ENCODE measurements around the gene BMP6.

The BMP6 gene

DNA sequence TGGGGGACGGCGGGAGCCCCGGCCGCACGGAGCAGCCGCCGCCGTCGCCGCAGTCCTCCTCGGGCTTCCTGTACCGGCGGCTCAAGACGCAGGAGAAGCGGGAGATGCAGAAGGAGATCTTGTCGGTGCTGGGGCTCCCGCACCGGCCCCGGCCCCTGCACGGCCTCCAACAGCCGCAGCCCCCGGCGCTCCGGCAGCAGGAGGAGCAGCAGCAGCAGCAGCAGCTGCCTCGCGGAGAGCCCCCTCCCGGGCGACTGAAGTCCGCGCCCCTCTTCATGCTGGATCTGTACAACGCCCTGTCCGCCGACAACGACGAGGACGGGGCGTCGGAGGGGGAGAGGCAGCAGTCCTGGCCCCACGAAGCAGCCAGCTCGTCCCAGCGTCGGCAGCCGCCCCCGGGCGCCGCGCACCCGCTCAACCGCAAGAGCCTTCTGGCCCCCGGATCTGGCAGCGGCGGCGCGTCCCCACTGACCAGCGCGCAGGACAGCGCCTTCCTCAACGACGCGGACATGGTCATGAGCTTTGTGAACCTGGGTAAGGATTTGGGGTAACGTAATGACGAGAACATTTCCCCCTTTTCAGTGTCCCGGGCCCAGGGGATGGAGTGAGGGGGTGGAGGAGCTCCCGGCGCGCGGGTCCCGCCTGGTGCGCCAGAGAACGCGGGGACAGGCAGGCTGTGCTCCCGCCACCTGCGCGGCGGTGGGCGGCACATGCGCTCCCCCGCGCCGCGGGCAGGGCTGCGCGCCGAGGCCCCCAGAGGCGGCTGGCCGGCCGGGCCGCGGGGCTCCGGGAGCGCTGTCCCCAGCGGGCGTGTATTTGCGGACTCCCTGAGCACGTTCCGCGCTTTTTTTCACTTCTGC lies 1.4 kb downstream of the BMP6 start:
- TF ChIP-seq, protein P1, sequence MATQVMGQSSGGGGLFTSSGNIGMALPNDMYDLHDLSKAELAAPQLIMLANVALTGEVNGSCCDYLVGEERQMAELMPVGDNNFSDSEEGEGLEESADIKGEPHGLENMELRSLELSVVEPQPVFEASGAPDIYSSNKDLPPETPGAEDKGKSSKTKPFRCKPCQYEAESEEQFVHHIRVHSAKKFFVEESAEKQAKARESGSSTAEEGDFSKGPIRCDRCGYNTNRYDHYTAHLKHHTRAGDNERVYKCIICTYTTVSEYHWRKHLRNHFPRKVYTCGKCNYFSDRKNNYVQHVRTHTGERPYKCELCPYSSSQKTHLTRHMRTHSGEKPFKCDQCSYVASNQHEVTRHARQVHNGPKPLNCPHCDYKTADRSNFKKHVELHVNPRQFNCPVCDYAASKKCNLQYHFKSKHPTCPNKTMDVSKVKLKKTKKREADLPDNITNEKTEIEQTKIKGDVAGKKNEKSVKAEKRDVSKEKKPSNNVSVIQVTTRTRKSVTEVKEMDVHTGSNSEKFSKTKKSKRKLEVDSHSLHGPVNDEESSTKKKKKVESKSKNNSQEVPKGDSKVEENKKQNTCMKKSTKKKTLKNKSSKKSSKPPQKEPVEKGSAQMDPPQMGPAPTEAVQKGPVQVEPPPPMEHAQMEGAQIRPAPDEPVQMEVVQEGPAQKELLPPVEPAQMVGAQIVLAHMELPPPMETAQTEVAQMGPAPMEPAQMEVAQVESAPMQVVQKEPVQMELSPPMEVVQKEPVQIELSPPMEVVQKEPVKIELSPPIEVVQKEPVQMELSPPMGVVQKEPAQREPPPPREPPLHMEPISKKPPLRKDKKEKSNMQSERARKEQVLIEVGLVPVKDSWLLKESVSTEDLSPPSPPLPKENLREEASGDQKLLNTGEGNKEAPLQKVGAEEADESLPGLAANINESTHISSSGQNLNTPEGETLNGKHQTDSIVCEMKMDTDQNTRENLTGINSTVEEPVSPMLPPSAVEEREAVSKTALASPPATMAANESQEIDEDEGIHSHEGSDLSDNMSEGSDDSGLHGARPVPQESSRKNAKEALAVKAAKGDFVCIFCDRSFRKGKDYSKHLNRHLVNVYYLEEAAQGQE (IDR thresholded peaks at IDR 0.05; ENCODE audit: insufficient read depth in 1 of 2, low read depth in 2 of 2, low read length in 2 of 2) = no peak
- TF ChIP-seq FOXP2 (optimal IDR thresholded peaks at IDR 0.05; ENCODE audit: borderline replicate concordance, extremely low read depth, extremely low read length, insufficient read depth) = no peak
- no peak for TF ChIP-seq POLR2AphosphoS5 (IDR thresholded peaks at IDR 0.05; ENCODE audit: low read depth, low read length)
- TF ChIP-seq SIN3A (IDR thresholded peaks at IDR 0.05; ENCODE audit: borderline replicate concordance, insufficient read depth, low read length) = no peak
- no peak for TF ChIP-seq TAF1 (IDR thresholded peaks at IDR 0.05; ENCODE audit: borderline replicate concordance, insufficient read depth, low read length)

DNA sequence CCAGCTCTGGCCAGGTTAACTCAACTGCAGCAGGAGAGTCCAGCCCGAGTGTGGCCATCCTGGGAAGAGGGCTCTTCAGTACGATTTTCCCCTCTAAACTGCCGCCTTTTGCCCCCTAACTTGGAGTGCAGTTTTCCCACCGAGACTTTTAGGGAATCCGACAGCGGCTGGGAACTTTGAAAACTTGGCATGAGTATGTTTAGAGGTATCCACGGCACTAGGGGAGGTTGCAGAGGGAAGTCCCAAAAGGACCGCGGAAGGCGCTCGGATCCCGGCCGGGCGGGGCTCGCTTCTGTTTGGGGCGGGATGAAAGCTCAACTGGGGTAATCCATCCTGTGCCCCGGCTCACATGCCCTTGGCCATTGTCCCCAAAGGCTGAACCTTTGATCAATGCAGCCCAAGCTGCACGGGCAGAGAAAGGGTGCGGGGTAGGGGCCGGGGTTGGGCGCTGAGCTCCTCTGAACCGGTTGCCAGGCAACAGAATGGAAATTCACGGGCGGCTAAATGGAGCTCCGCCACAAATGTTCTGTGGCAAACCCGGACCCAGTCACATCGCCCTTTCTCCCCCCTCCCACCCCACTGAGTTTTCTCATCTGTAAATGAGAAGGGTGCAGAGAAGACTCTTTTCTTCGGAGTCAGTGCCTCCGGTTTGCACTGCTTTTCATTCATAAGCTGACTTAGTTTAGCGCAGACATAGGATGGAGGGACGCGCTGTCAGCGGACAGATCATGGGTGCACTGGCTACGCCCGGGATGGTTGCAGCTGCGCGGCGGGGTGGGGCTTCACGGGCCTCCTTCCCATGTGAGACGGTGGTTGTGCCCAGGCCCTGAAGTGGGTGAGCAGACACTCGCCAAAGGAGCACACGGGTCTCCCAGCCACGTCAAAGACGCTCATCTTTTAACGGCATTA lies 2.3 kb downstream of the BMP6 start:
- TF ChIP-seq TAF1 (IDR thresholded peaks at IDR 0.05; ENCODE audit: borderline replicate concordance, insufficient read depth, low read length) (no peak), POLR2AphosphoS5 (IDR thresholded peaks at IDR 0.05; ENCODE audit: low read depth, low read length) (no peak), FOXP2 (optimal IDR thresholded peaks at IDR 0.05; ENCODE audit: borderline replicate concordance, extremely low read depth, extremely low read length, insufficient read depth) (no peak), SIN3A (IDR thresholded peaks at IDR 0.05; ENCODE audit: borderline replicate concordance, insufficient read depth, low read length) (no peak)
- TF ChIP-seq, protein P1 (IDR thresholded peaks at IDR 0.05; ENCODE audit: insufficient read depth in 1 of 2, low read depth in 2 of 2, low read length in 2 of 2) = no peak

GRCh38 chr6:7728855-7729590 lies 3.1 kb downstream of the BMP6 start:
- TF ChIP-seq TAF1 (IDR thresholded peaks at IDR 0.05; ENCODE audit: borderline replicate concordance, insufficient read depth, low read length) (no peak), SIN3A (IDR thresholded peaks at IDR 0.05; ENCODE audit: borderline replicate concordance, insufficient read depth, low read length) (no peak), POLR2AphosphoS5 (IDR thresholded peaks at IDR 0.05; ENCODE audit: low read depth, low read length) (no peak), FOXP2 (optimal IDR thresholded peaks at IDR 0.05; ENCODE audit: borderline replicate concordance, extremely low read depth, extremely low read length, insufficient read depth) (no peak)
- TF ChIP-seq, protein P1 (IDR thresholded peaks at IDR 0.05; ENCODE audit: insufficient read depth in 1 of 2, low read depth in 2 of 2, low read length in 2 of 2) = no peak

DNA sequence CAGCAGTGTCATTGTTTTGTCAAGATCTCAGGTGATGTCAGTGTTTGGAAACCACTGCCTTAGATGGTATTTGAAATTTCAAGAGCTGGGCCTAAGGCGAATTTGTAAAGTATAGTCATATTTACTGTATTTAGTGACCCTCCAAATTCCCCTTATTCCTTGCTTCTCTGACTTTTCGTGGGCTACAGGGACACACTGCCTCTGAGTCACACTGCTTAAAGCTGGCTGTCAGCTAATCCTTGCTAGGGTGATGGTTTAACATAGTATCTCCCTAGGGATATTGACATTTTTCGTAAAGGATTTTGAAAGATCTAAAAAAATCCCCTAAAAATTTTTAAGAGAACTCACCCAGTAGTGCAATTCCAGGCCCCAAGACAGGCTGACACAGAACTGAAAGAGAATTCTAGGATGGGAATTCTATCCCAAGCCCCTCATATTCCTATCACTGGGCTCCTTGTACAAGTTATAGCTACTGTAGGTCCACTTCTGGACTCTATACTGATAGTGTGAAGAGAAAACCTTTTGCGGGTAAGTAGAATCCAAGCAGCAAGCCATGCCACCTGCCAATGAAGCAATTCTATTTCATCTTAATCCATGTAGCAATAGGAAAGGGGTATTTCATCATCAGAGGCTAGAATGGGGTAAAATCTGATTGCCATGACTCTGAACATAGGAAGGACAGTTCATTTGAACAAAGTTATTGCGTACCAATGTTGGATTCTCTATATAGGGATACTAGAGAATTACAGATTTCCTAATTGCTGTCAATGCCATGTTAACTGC lies 4.3 kb downstream of the BMP6 start:
- no peak for TF ChIP-seq SIN3A (IDR thresholded peaks at IDR 0.05; ENCODE audit: borderline replicate concordance, insufficient read depth, low read length)
- TF ChIP-seq POLR2AphosphoS5 (IDR thresholded peaks at IDR 0.05; ENCODE audit: low read depth, low read length) = no peak
- TF ChIP-seq, protein P1 (IDR thresholded peaks at IDR 0.05; ENCODE audit: insufficient read depth in 1 of 2, low read depth in 2 of 2, low read length in 2 of 2) = no peak
- no peak for TF ChIP-seq TAF1 (IDR thresholded peaks at IDR 0.05; ENCODE audit: borderline replicate concordance, insufficient read depth, low read length)
- TF ChIP-seq FOXP2 (optimal IDR thresholded peaks at IDR 0.05; ENCODE audit: borderline replicate concordance, extremely low read depth, extremely low read length, insufficient read depth) = no peak
